CD14-positive monocyte (primary cell): ENCODE data around the gene PFKP. TPM values are rescaled to one million over a fixed set of nuclear protein-coding genes. Genes with fewer than 3 reads are reported as not detected.

Source experiments
- DNase-seq, 3 donors: peaks; one replicate each; pipeline ENCODE4 v3.0.0-alpha.2; 2011 to 2022
- H2AFZ ChIP-seq: 2 replicates; pipeline ENCODE4 v1.6.0; 2012; ENCODE audit warnings: mild to moderate bottlenecking, low read depth, low read length, inconsistent platforms; ENCODE audit not compliant: insufficient read depth, poor library complexity, severe bottlenecking
- H3K27ac ChIP-seq, 2 donors: 1 replicate in 1 of 2; 2 replicates in 1 of 2; pipeline ENCODE4 v1.5.1; 2012 to 2013; ENCODE audit warnings: low read length in 2 of 2, control low read depth in 1 of 2, inconsistent platforms in 1 of 2, low read depth in 1 of 2, mild to moderate bottlenecking in 1 of 2
- H3K27me3 ChIP-seq, 2 donors: one replicate each; pipeline versions ENCODE4 v1.6.0 to v1.6.1; 2011 to 2013; ENCODE audit warnings: low read length in 2 of 2; ENCODE audit not compliant: control insufficient read depth in 2 of 2, insufficient read depth in 2 of 2
- H3K36me3 ChIP-seq, 2 donors: replicated peaks in 1 of 2; 1 replicate in 1 of 2; 2 replicates in 1 of 2; pipeline versions ENCODE4 v1.5.1 to v1.6.1; 2012 to 2013; ENCODE audit warnings: low read length in 2 of 2, control low read depth in 1 of 2, inconsistent platforms in 1 of 2, mild to moderate bottlenecking in 1 of 2; ENCODE audit not compliant: insufficient read depth in 2 of 2, control insufficient read depth in 1 of 2
- H3K4me1 ChIP-seq, 2 donors: 1 replicate in 1 of 2; 2 replicates in 1 of 2; pipeline versions ENCODE4 v1.5.1 to v1.6.1; 2012 to 2013; ENCODE audit warnings: low read length in 2 of 2, control low read depth in 1 of 2, inconsistent platforms in 1 of 2, mild to moderate bottlenecking in 1 of 2, moderate library complexity in 1 of 2; ENCODE audit not compliant: insufficient read depth in 2 of 2, control insufficient read depth in 1 of 2
- H3K4me2 ChIP-seq: replicated peaks from 2 replicates; pipeline ENCODE3; 2012; ENCODE audit warnings: low read length, moderate library complexity, mild to moderate bottlenecking; ENCODE audit not compliant: poor library complexity, severe bottlenecking; ENCODE audit errors: extremely low read depth
- H3K4me3 ChIP-seq, 3 experiments: fragments of 200-600 bp in 1 of 3; sonication (generic) in 1 of 3; replicated peaks in 1 of 3; 1 replicate in 2 of 3; 2 replicates in 1 of 3; pipeline ENCODE4 v1.5.1; 2011 to 2013; ENCODE audit warnings: low read length in 3 of 3, mild to moderate bottlenecking in 3 of 3, control low read depth in 2 of 3, low read depth in 2 of 3, inconsistent platforms in 1 of 3, moderate library complexity in 1 of 3
- H3K79me2 ChIP-seq: 2 replicates; pipeline ENCODE4 v1.6.0; 2012; ENCODE audit warnings: mild to moderate bottlenecking, control low read depth, inconsistent platforms, low read length, moderate library complexity; ENCODE audit not compliant: insufficient read depth
- H3K9ac ChIP-seq: 2 replicates; pipeline ENCODE4 v1.6.0; 2017; ENCODE audit warnings: low read length, mild to moderate bottlenecking; ENCODE audit not compliant: insufficient read depth, poor library complexity, severe bottlenecking
- H3K9me3 ChIP-seq, 2 donors: replicated peaks in 1 of 2; 1 replicate in 1 of 2; 2 replicates in 1 of 2; pipeline versions ENCODE4 v1.5.1 to v1.6.1; 2012 to 2013; ENCODE audit warnings: low read length in 2 of 2, control low read depth in 1 of 2; ENCODE audit not compliant: control insufficient read depth in 1 of 2, insufficient read depth in 1 of 2
- H4K20me1 ChIP-seq: 2 replicates; pipeline ENCODE4 v1.6.0; 2012; ENCODE audit warnings: mild to moderate bottlenecking, low read length, control low read depth, moderate library complexity; ENCODE audit not compliant: insufficient read depth
- H3K27ac Mint-ChIP-seq, 7 donors: one replicate each; pipeline ENCODE4 v1.8.0; 2020; ENCODE audit warnings: mild to moderate bottlenecking in 7 of 7, mixed read lengths in 7 of 7, moderate library complexity in 6 of 7, inconsistent platforms in 2 of 7
- H3K27me3 Mint-ChIP-seq, 3 donors: one replicate each; pipeline ENCODE4 v1.8.0; 2021 to 2022; ENCODE audit warnings: low read depth in 3 of 3, mild to moderate bottlenecking in 3 of 3, mixed read lengths in 3 of 3, moderate library complexity in 3 of 3, inconsistent platforms in 1 of 3
- H3K36me3 Mint-ChIP-seq, 2 donors: one replicate each; pipeline ENCODE4 v1.8.0; 2020; ENCODE audit warnings: mixed read lengths in 2 of 2, inconsistent platforms in 1 of 2, mild to moderate bottlenecking in 1 of 2
- H3K4me1 Mint-ChIP-seq: one replicate; pipeline ENCODE4 v1.8.0; 2020; ENCODE audit warnings: mild to moderate bottlenecking, mixed read lengths
- H3K4me3 Mint-ChIP-seq, 2 donors: one replicate each; pipeline ENCODE4 v1.8.0; 2020; ENCODE audit warnings: mild to moderate bottlenecking in 2 of 2, mixed read lengths in 2 of 2, moderate library complexity in 1 of 2
- H3K9me3 Mint-ChIP-seq, 7 donors: one replicate each; pipeline ENCODE4 v1.8.0; 2020 to 2022; ENCODE audit warnings: mixed read lengths in 7 of 7, mild to moderate bottlenecking in 6 of 7, moderate library complexity in 6 of 7, inconsistent platforms in 2 of 7
- WGBS: methylation state at CpG from one replicate; pipeline ENCODE4 v1.1.5; 2013; ENCODE audit warnings: missing lambda C conversion rate; ENCODE audit not compliant: insufficient coverage; 5-methylcytosine and 5-hydroxymethylcytosine counted together
- intact Hi-C, 2 donors: fragments of 100-400 bp; cut with micrococcal nuclease; formaldehyde crosslinking; loops; one replicate each; pipeline versions ENCODE4 v1.15.0 to v1.15.1; 2023
- polyA plus RNA-seq, 3 donors: library from polyadenylated mRNA; depleted of rRNA in 1 of 3; unstranded in 2 of 3; stranded (reverse) in 1 of 3; fragments of 300-500 nt in 2 of 3; fragments of >200 nt in 1 of 3; fragmentation: Illumina TruSeq in 2 of 3; gene quantifications; 1 replicate in 2 of 3; 2 replicates in 1 of 3; pipeline ENCODE4 v1.2.3, GENCODE V29; 2012 to 2021
- TF ChIP-seq, protein P1 (sequence below): fragments of 200-600 bp; IDR thresholded peaks from one replicate; pipeline ENCODE4 v1.8.0; 2022; ENCODE audit warnings: antibody characterized with exemption, mild to moderate bottlenecking

The PFKP gene
- polyA plus RNA-seq, 3 donors = 6.5 to 14.2 (median 8.1) TPM

DNA sequence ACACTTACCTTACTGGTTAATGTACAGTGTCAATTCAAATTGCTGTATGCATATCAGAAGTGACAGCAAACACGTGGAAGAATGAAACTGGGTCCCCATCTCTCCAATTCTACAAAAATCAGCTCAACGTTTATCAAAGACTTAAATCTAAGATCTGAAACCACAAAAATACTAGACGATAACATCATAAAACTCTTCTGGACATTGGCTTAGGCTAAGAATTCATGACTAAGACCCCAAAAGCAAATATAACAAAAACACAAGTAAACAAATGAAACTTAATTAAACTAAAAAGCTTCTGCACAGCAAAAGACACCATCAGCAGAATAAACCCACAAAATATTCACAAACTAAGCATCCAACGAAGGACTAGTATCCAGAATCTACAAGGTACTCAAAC, 35.9 kb upstream of the PFKP start:
- H3K36me3 Mint-ChIP-seq = no peaks in the 10 kb centered on the region
- Histone ChIP-seq H3K4me1 (peaks cover 24 to 27% of the 10 kb centered on the region in 2 donors), H3K79me2 (no peaks in the 10 kb centered on the region), H3K36me3 (no peaks in the 10 kb centered on the region), H4K20me1 (no peaks in the 10 kb centered on the region), H2AFZ (no peak overlapping the region), H3K9me3 (no peaks in the 10 kb centered on the region), H3K27ac (no peak overlapping the region), H3K27me3 (no peaks in the 10 kb centered on the region), H3K9ac (no peak overlapping the region), H3K4me3 (no peak overlapping the region), H3K4me2 (no peak overlapping the region)
- H3K4me3 Mint-ChIP-seq = no peak overlapping the region
- DNase-seq = no peak
- intact Hi-C loops = no loop called here
- 84% methylated on average over 3 of the region's 4 CpGs for WGBS
- H3K27ac Mint-ChIP-seq = no peak overlapping the region
- H3K9me3 Mint-ChIP-seq = peaks cover 0 to 4% (median 2%) of the 10 kb centered on the region in 7 donors
- peaks cover 26% of the 10 kb centered on the region for H3K4me1 Mint-ChIP-seq
- TF ChIP-seq, protein P1, sequence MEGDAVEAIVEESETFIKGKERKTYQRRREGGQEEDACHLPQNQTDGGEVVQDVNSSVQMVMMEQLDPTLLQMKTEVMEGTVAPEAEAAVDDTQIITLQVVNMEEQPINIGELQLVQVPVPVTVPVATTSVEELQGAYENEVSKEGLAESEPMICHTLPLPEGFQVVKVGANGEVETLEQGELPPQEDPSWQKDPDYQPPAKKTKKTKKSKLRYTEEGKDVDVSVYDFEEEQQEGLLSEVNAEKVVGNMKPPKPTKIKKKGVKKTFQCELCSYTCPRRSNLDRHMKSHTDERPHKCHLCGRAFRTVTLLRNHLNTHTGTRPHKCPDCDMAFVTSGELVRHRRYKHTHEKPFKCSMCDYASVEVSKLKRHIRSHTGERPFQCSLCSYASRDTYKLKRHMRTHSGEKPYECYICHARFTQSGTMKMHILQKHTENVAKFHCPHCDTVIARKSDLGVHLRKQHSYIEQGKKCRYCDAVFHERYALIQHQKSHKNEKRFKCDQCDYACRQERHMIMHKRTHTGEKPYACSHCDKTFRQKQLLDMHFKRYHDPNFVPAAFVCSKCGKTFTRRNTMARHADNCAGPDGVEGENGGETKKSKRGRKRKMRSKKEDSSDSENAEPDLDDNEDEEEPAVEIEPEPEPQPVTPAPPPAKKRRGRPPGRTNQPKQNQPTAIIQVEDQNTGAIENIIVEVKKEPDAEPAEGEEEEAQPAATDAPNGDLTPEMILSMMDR = no peak
- H3K27me3 Mint-ChIP-seq = peaks cover 3 to 7% (median 6%) of the 10 kb centered on the region in 3 donors

DNA sequence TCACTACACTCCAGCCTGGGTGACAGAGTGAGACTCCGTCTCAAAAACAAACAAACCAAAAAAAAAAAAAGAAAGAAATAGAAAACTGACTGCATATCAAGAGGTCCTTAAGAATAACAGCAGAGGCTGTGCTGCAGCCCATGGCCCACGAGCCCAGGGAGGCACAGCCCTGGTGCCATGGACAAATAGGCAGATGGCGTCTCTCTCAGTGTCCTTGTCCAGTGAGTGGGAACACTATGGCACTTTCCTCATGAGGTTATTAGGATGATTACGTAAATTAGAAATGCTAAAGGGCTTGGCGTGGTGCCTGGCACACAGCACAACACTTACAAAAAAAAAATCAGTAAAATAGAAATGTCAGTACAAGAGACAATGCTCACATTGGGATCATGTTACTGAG, 33.4 kb upstream of the PFKP start:
- Mint-ChIP-seq H3K36me3 (peaks cover 0 to 2% of the 10 kb centered on the region in 2 donors), H3K27ac (no peak overlapping the region), H3K9me3 (peaks cover 5 to 10% (median 7%) of the 10 kb centered on the region in 7 donors), H3K4me3 (no peak overlapping the region), H3K27me3 (peaks cover 6 to 8% (median 7%) of the 10 kb centered on the region in 3 donors), H3K4me1 (peaks cover 35% of the 10 kb centered on the region)
- TF ChIP-seq, protein P1 = no peak
- Histone ChIP-seq H3K4me1 (peaks cover 34 to 37% of the 10 kb centered on the region in 2 donors), H3K27me3 (no peaks in the 10 kb centered on the region), H3K36me3 (no peaks in the 10 kb centered on the region), H3K79me2 (no peaks in the 10 kb centered on the region), H2AFZ (no peak overlapping the region), H3K4me2 (no peak overlapping the region), H3K9ac (no peak overlapping the region), H4K20me1 (no peaks in the 10 kb centered on the region), H3K9me3 (peaks cover 0 to 4% of the 10 kb centered on the region in 2 donors), H3K4me3 (no peak overlapping the region), H3K27ac (no peak overlapping the region)
- WGBS = 80% methylated on average over 1 of the region's 5 CpGs
- intact Hi-C loops = no loop called here
- DNase-seq = no peak
